ENCODE measurements around the gene B4GALT4. TPM values are rescaled to one million over a fixed set of nuclear protein-coding genes. Genes with fewer than 3 reads are reported as not detected.
A peak's percentile ranks its signal among the peaks of the same experiment; 100 is the strongest.
"Not testable (repeated sequence)": the region's sequence is repeated elsewhere in the genome, so short reads cannot be mapped to it uniquely, and the experiment has no call there.

The B4GALT4 gene
- total RNA-seq, 2 donors from 2014 or later = 141 to 145 TPM

DNA sequence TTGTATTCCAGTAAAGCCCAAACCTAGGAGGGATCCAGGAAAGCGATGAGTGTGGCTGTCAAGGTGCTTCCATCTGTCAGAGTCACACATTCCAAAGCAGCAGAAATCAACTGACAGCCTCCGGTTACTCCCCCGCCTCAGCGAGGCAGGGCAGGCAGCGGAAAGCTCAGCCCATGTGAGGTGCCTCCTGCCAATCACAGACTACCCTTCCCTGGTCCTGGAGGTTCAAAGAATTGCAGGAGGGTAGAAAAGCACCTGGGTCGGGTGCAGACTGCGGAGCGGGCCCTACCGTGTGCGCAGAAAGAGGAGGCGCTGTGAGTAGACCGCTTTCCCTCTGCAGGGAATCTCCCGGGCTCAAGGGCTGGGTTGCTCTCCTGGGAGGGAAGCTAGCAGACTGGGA is 67.4 kb downstream of the B4GALT4 start, which contains the start of gene UPK1B:
Gene UPK1B (plus strand): TSS at position 274 of the 400 bp plus-strand sequence. CDS start 13,144 bp downstream, outside the sequence.
- Mint-ChIP-seq H3K27me3 (ENCODE audit: insufficient read depth) (no peaks in the 10 kb centered on the region), H3K36me3 (ENCODE audit: low read depth) (peaks cover 4% of the 10 kb centered on the region), H3K9me3 (peaks cover 8% of the 10 kb centered on the region), H3K4me3 (peak within 1 kb of the TSS; percentile 26), H3K4me1 (peaks cover 27% of the 10 kb centered on the region), H3K27ac (no peak within 1 kb of the TSS)
- WGBS, 2 experiments (ENCODE audit: insufficient coverage in 1 of 2, insufficient read length in 1 of 2) = 34 to 37% methylated on average over 6 to 13 of the region's 13 CpGs
- TF ChIP-seq, protein P1, sequence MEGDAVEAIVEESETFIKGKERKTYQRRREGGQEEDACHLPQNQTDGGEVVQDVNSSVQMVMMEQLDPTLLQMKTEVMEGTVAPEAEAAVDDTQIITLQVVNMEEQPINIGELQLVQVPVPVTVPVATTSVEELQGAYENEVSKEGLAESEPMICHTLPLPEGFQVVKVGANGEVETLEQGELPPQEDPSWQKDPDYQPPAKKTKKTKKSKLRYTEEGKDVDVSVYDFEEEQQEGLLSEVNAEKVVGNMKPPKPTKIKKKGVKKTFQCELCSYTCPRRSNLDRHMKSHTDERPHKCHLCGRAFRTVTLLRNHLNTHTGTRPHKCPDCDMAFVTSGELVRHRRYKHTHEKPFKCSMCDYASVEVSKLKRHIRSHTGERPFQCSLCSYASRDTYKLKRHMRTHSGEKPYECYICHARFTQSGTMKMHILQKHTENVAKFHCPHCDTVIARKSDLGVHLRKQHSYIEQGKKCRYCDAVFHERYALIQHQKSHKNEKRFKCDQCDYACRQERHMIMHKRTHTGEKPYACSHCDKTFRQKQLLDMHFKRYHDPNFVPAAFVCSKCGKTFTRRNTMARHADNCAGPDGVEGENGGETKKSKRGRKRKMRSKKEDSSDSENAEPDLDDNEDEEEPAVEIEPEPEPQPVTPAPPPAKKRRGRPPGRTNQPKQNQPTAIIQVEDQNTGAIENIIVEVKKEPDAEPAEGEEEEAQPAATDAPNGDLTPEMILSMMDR (conservative IDR thresholded peaks at IDR 0.05) = no peak
- H3K36me3 ChIP-seq (ENCODE audit: control insufficient read depth, insufficient read depth, low read length) = no peaks in the 10 kb centered on the region
- H3K9ac ChIP-seq (ENCODE audit: extremely low read depth, low read length, poor library complexity, severe bottlenecking) = no peak within 1 kb of the TSS
- no peaks in the 10 kb centered on the region for H3K27me3 ChIP-seq (ENCODE audit: control insufficient read depth, insufficient read depth, low read length, poor library complexity, severe bottlenecking)
- peak within 1 kb of the TSS; percentile 33 for H3K4me3 ChIP-seq (ENCODE audit: low read length)
- peak; percentile 90 for DNase-seq
- H3K9me3 ChIP-seq (ENCODE audit: control insufficient read depth, low read length) = no peaks in the 10 kb centered on the region
- no peak within 1 kb of the TSS for H3K27ac ChIP-seq (ENCODE audit: low read depth, low read length)
- no peaks in the 10 kb centered on the region for H3K4me1 ChIP-seq (ENCODE audit: control insufficient read depth, insufficient read depth, low read length)

DNA sequence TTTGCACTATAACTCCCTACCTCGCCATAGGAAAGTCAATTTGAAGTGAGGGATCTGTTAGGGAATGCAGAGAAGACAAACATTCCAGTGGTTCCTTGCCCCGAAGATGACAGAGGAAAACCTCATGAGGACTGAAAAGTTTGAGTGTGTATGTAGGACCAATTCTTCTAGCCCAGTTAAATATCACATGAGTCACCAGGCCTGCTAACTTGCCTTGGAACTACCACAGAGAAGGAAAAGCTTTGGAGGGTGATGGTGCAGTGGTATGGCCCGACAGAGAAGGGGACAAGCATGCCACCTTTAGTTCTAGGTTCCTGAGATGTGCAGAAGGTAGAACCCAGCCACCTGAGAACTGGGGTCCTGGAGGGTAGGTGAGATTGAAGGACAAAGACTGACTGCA is 69.9 kb downstream of the B4GALT4 start:
- Mint-ChIP-seq H3K4me1 (peaks cover 13% of the 10 kb centered on the region), H3K36me3 (ENCODE audit: low read depth) (peaks cover 7% of the 10 kb centered on the region)
- 75 to 91% methylated on average over 1 to 3 of the region's 3 CpGs for WGBS, 2 experiments (ENCODE audit: insufficient coverage in 1 of 2, insufficient read length in 1 of 2)

DNA sequence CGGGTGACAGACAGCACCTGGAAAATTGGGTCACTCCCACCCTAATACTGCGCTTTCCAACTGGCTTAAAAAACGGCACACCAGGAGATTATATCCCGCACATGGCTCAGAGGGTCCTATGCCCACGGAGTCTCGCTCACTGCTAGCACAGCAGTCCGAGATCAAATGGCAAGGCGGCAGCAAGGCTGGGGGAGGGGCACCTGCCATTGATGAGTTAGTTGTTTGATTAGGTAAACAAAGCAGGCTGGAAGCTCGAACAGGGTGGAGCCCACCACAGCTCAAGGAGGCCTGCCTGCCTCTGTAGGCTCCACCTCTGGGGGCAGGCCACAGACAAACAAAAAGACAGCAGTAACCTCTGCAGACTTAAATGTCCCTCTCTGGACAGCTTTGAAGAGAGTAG is 75.9 kb downstream of the B4GALT4 start:
- peaks cover 24% of the 10 kb centered on the region for H3K9me3 ChIP-seq (ENCODE audit: control insufficient read depth, low read length)
- DNase-seq; H3K27me3 Mint-ChIP-seq (ENCODE audit: insufficient read depth); H3K27ac ChIP-seq (ENCODE audit: low read depth, low read length); H3K4me3 Mint-ChIP-seq; H3K4me3 ChIP-seq (ENCODE audit: low read length); H3K4me1 ChIP-seq (ENCODE audit: control insufficient read depth, insufficient read depth, low read length); H3K27ac Mint-ChIP-seq; H3K36me3 ChIP-seq (ENCODE audit: control insufficient read depth, insufficient read depth, low read length); H3K27me3 ChIP-seq (ENCODE audit: control insufficient read depth, insufficient read depth, low read length, poor library complexity, severe bottlenecking); H3K9ac ChIP-seq (ENCODE audit: extremely low read depth, low read length, poor library complexity, severe bottlenecking); H3K4me1 Mint-ChIP-seq: not testable (repeated sequence)
- WGBS, 2 experiments (ENCODE audit: insufficient coverage in 1 of 2, insufficient read length in 1 of 2) = 89 to 100% methylated on average over 3 to 8 of the region's 9 CpGs
- Mint-ChIP-seq H3K36me3 (ENCODE audit: low read depth) (peaks cover 30% of the 10 kb centered on the region), H3K9me3 (peaks cover 53% of the 10 kb centered on the region)

More for the DNA sequence above, 69.9 kb downstream of the B4GALT4 start:
- Histone ChIP-seq H3K4me3 (ENCODE audit: low read length) (no peak overlapping the region), H3K27ac (ENCODE audit: low read depth, low read length) (no peak overlapping the region), H3K9me3 (ENCODE audit: control insufficient read depth, low read length) (no peaks in the 10 kb centered on the region), H3K4me1 (ENCODE audit: control insufficient read depth, insufficient read depth, low read length) (no peaks in the 10 kb centered on the region), H3K36me3 (ENCODE audit: control insufficient read depth, insufficient read depth, low read length) (no peaks in the 10 kb centered on the region), H3K9ac (ENCODE audit: extremely low read depth, low read length, poor library complexity, severe bottlenecking) (no peak overlapping the region), H3K27me3 (ENCODE audit: control insufficient read depth, insufficient read depth, low read length, poor library complexity, severe bottlenecking) (no peaks in the 10 kb centered on the region)
- DNase-seq = no peak
- Mint-ChIP-seq H3K9me3 (peaks cover 22% of the 10 kb centered on the region), H3K27ac (no peak overlapping the region), H3K4me3 (no peak overlapping the region), H3K27me3 (ENCODE audit: insufficient read depth) (no peaks in the 10 kb centered on the region)
- TF ChIP-seq, protein P1 (conservative IDR thresholded peaks at IDR 0.05) = no peak

Other genes with a start within 250 kb of the B4GALT4 start
- 1 to 10 TPM; 3.9 to 6.0 TPM for gene IGSF11, start 206.0 kb downstream of the B4GALT4 start, total RNA-seq
- not detected for gene TEX55, start 94.7 kb downstream of the B4GALT4 start, total RNA-seq
- 10 to 100 TPM in 1 of 2 donors, 1 to 10 TPM in 1; 4.9 to 11.3 TPM for gene UPK1B, start 67.3 kb downstream of the B4GALT4 start, total RNA-seq
- 1 to 10 TPM; 2.2 to 2.3 TPM for gene ARHGAP31, start 53.5 kb upstream of the B4GALT4 start, total RNA-seq
- 10 to 100 TPM; 62.3 to 81.8 TPM for gene TMEM39A, start 222.7 kb upstream of the B4GALT4 start, total RNA-seq
- gene POGLUT1, start 228.1 kb upstream of the B4GALT4 start, total RNA-seq = 10 to 100 TPM; 17.9 to 18.7 TPM

Data from endodermal cell (in vitro differentiated cells).